ENCODE results near the gene WNT4.

GRCh38 chr1:22159891-22160290, 17.0 kb upstream of the WNT4 start:
- TF ChIP-seq POLR2A (IDR thresholded peaks at IDR 0.05) = no peak
- TF ChIP-seq, protein P1, sequence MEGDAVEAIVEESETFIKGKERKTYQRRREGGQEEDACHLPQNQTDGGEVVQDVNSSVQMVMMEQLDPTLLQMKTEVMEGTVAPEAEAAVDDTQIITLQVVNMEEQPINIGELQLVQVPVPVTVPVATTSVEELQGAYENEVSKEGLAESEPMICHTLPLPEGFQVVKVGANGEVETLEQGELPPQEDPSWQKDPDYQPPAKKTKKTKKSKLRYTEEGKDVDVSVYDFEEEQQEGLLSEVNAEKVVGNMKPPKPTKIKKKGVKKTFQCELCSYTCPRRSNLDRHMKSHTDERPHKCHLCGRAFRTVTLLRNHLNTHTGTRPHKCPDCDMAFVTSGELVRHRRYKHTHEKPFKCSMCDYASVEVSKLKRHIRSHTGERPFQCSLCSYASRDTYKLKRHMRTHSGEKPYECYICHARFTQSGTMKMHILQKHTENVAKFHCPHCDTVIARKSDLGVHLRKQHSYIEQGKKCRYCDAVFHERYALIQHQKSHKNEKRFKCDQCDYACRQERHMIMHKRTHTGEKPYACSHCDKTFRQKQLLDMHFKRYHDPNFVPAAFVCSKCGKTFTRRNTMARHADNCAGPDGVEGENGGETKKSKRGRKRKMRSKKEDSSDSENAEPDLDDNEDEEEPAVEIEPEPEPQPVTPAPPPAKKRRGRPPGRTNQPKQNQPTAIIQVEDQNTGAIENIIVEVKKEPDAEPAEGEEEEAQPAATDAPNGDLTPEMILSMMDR (IDR thresholded peaks at IDR 0.05 in 4 of 5, conservative IDR thresholded peaks at IDR 0.05 in 1 of 5) = no peak

Data from gastrocnemius medialis (tissue), 4 donors.